SK-N-SH (cell line): ENCODE data around the gene PPARGC1A. TPM values are rescaled to one million over a fixed set of nuclear protein-coding genes. Genes with fewer than 3 reads are reported as not detected.
A peak's percentile ranks its signal among the peaks of the same experiment; 100 is the strongest.

Experiments used
- CTCF ChIA-PET: fragments of 300-600, 350-600 bp; formaldehyde crosslinking; extraction: SDS; loops from one replicate; lab custom pipeline; 2021; lab: Yijun Ruan, JAX
- POLR2A ChIA-PET: fragments of 350-600 bp; sonication (Branson Sonifier 250); formaldehyde crosslinking; extraction: SDS; loops from one replicate; lab custom pipeline; 2020; ENCODE audit warnings: antibody characterized with exemption, inconsistent platforms; lab: Yijun Ruan, JAX
- DNase-seq: peaks from one replicate; pipeline ENCODE4 v3.0.0; 2012
- H2AFZ ChIP-seq: fragments of 200-600 bp; sonication (generic); 2 replicates; pipeline ENCODE4 v1.8.1; 2016; ENCODE audit warnings: antibody characterized with exemption, mild to moderate bottlenecking, low read depth
- H3F3A ChIP-seq: fragments of 200-600 bp; sonication (generic); replicated peaks from 2 replicates; pipeline ENCODE3; 2016; ENCODE audit warnings: antibody characterized with exemption, mild to moderate bottlenecking; ENCODE audit not compliant: insufficient read depth
- H3K27ac ChIP-seq, 2 experiments: fragments of 200-500 bp in 1 of 2; fragments of 200-600 bp in 1 of 2; sonication (Bioruptor generic) in 1 of 2; sonication (generic), shearing (Covaris generic) in 1 of 2; 2 replicates each; pipeline versions ENCODE4 v1.5.1 to v1.6.1; 2014 to 2016; ENCODE audit warnings: low read depth in 2 of 2, inconsistent platforms in 1 of 2, low read length in 1 of 2, mild to moderate bottlenecking in 1 of 2, mixed read lengths in 1 of 2
- H3K27me3 ChIP-seq: fragments of 200-600 bp; sonication (generic), shearing (Covaris generic); 2 replicates; pipeline ENCODE4 v1.6.1; 2016; ENCODE audit warnings: mixed run types; ENCODE audit not compliant: insufficient read depth
- H3K36me3 ChIP-seq, 2 experiments: fragments of 200-500 bp in 1 of 2; fragments of 200-600 bp in 1 of 2; sonication (Bioruptor generic) in 1 of 2; sonication (generic) in 1 of 2; replicated peaks in 1 of 2; 2 replicates each; pipeline versions ENCODE3 to v1.5.1; 2014 to 2016; ENCODE audit warnings: low read length in 1 of 2, mild to moderate bottlenecking in 1 of 2; ENCODE audit not compliant: insufficient read depth in 2 of 2, control insufficient read depth in 1 of 2
- H3K4me1 ChIP-seq, 2 experiments: fragments of 200-500 bp in 1 of 2; fragments of 200-600 bp in 1 of 2; sonication (Bioruptor generic) in 1 of 2; sonication (generic), shearing (Covaris generic) in 1 of 2; 2 replicates each; pipeline versions ENCODE4 v1.5.1 to v1.6.1; 2014 to 2016; ENCODE audit warnings: low read depth in 1 of 2, low read length in 1 of 2, mixed run types in 1 of 2; ENCODE audit not compliant: insufficient read depth in 2 of 2, control insufficient read depth in 1 of 2
- H3K4me2 ChIP-seq: fragments of 200-600 bp; sonication (generic), shearing (Covaris generic); 2 replicates; pipeline ENCODE4 v1.6.1; 2017; ENCODE audit warnings: mixed run types
- H3K4me3 ChIP-seq, 2 experiments: fragments of 200-500 bp in 1 of 2; fragments of 200-600 bp in 1 of 2; sonication (Bioruptor generic) in 1 of 2; sonication (generic), shearing (Covaris generic) in 1 of 2; 2 replicates each; pipeline versions ENCODE4 v1.5.1 to v1.8.1; 2014 to 2016; ENCODE audit warnings: low read depth in 2 of 2, inconsistent platforms in 1 of 2, low read length in 1 of 2, mild to moderate bottlenecking in 1 of 2, mixed read lengths in 1 of 2, moderate library complexity in 1 of 2
- H3K79me2 ChIP-seq: fragments of 200-600 bp; sonication (generic); 2 replicates; pipeline ENCODE4 v1.8.1; 2017; ENCODE audit warnings: mild to moderate bottlenecking; ENCODE audit not compliant: insufficient read depth
- H3K9ac ChIP-seq: fragments of 200-600 bp; sonication (generic); 2 replicates; pipeline ENCODE4 v1.6.1; 2017; ENCODE audit warnings: mixed run types
- H3K9me2 ChIP-seq: fragments of 200-600 bp; sonication (generic); 2 replicates; pipeline ENCODE4 v1.6.1; 2017; ENCODE audit warnings: mixed run types
- H3K9me3 ChIP-seq: fragments of 200-600 bp; sonication (generic); 2 replicates; pipeline ENCODE4 v1.6.1; 2017; ENCODE audit warnings: mixed run types, mild to moderate bottlenecking, moderate library complexity
- H4K20me1 ChIP-seq: fragments of 200-600 bp; sonication (generic); 2 replicates; pipeline ENCODE4 v1.6.1; 2017; ENCODE audit warnings: mild to moderate bottlenecking, mixed run types; ENCODE audit not compliant: insufficient read depth
- CHD2 ChIP-seq: fragments of 150-350 bp; IDR thresholded peaks from 2 replicates; pipeline ENCODE4 v1.6.1; 2018; ENCODE audit warnings: low read length; ENCODE audit not compliant: partially characterized antibody
- ELF1 ChIP-seq: IDR thresholded peaks from 2 replicates; pipeline ENCODE4 v1.4.0; 2012
- EP300 ChIP-seq, 2 experiments: IDR thresholded peaks; 2 replicates each; pipeline versions ENCODE4 v1.4.0 to v1.6.1; 2012; ENCODE audit warnings: borderline replicate concordance in 1 of 2, low read depth in 1 of 2, low read length in 1 of 2
- FOSL2 ChIP-seq: IDR thresholded peaks from 2 replicates; pipeline ENCODE4 v1.4.0; 2012; ENCODE audit warnings: low read depth, mild to moderate bottlenecking, moderate library complexity, borderline replicate concordance
- FOXJ3 ChIP-seq: sonication (generic); formaldehyde crosslinking; IDR thresholded peaks from 2 replicates; pipeline ENCODE4 v1.5.1; 2020; ENCODE audit warnings: mild to moderate bottlenecking, missing genetic modification reagents
- FOXM1 ChIP-seq: IDR thresholded peaks from 2 replicates; pipeline ENCODE4 v1.4.0; 2012; ENCODE audit warnings: low read depth, mild to moderate bottlenecking
- GABPA ChIP-seq: IDR thresholded peaks from 2 replicates; pipeline ENCODE4 v1.4.0; 2012; ENCODE audit warnings: low read depth, mild to moderate bottlenecking
- GATA2 ChIP-seq: sonication (generic); formaldehyde crosslinking; IDR thresholded peaks from 2 replicates; pipeline ENCODE4 v1.5.0; 2020; ENCODE audit warnings: mild to moderate bottlenecking, missing genetic modification reagents
- MAX ChIP-seq: IDR thresholded peaks from 2 replicates; pipeline ENCODE4 v1.4.0; 2012; ENCODE audit warnings: low read depth
- MXI1 ChIP-seq: IDR thresholded peaks from 2 replicates; pipeline ENCODE4 v1.6.1; 2012; ENCODE audit warnings: mild to moderate bottlenecking, low read depth, low read length, improper control_type of control experiment
- NFIC ChIP-seq: IDR thresholded peaks from 2 replicates; pipeline ENCODE4 v1.4.0; 2012; ENCODE audit warnings: borderline replicate concordance
- RAD21 ChIP-seq: IDR thresholded peaks from 2 replicates; pipeline ENCODE4 v1.6.1; 2012; ENCODE audit warnings: mild to moderate bottlenecking, low read length
- SIN3A ChIP-seq: IDR thresholded peaks from 2 replicates; pipeline ENCODE4 v1.6.1; 2012; ENCODE audit warnings: low read depth, mild to moderate bottlenecking, low read length, moderate library complexity, borderline replicate concordance
- SMC3 ChIP-seq: IDR thresholded peaks from 2 replicates; pipeline ENCODE4 v1.6.1; 2012; ENCODE audit warnings: low read depth, low read length, improper control_type of control experiment
- TAF1 ChIP-seq: IDR thresholded peaks from 2 replicates; pipeline ENCODE4 v1.6.1; 2012; ENCODE audit warnings: low read depth, mild to moderate bottlenecking, low read length, moderate library complexity, borderline replicate concordance
- ZBTB33 ChIP-seq: IDR thresholded peaks from 2 replicates; pipeline ENCODE4 v1.4.0; 2012; ENCODE audit warnings: low read depth, borderline replicate concordance
- WGBS: methylation state at CpG from one replicate; pipeline ENCODE4 v1.1.6; 2017; ENCODE audit warnings: low lambda C conversion rate; 5-methylcytosine and 5-hydroxymethylcytosine counted together
- polyA plus RNA-seq, 3 experiments: library from polyadenylated mRNA; depleted of rRNA; stranded (reverse); fragments of >200 nt; gene quantifications; 2 replicates each; pipeline ENCODE4 v1.2.3, GENCODE V29; 2012
- TF ChIP-seq, protein P1 (sequence below): IDR thresholded peaks from 2 replicates; pipeline ENCODE4 v1.4.0; 2012; ENCODE audit warnings: low read depth, borderline replicate concordance
- TF ChIP-seq, protein P2 (sequence below): IDR thresholded peaks from 2 replicates; pipeline ENCODE4; 2012
- TF ChIP-seq, protein P3 (sequence below): IDR thresholded peaks from 2 replicates; pipeline ENCODE4 v1.6.1; 2012; ENCODE audit warnings: mild to moderate bottlenecking, low read depth, low read length, moderate library complexity
- TF ChIP-seq, protein P4 (sequence below): fragments of 200-600 bp; sonication (generic); IDR thresholded peaks from 2 replicates; pipeline ENCODE4 v1.6.1; 2017; ENCODE audit warnings: antibody characterized with exemption, mild to moderate bottlenecking, moderate library complexity

Gene PPARGC1A
- polyA plus RNA-seq, 1 of the 3 experiments (the other 2 are of a cell fraction) = 0.07 TPM

DNA sequence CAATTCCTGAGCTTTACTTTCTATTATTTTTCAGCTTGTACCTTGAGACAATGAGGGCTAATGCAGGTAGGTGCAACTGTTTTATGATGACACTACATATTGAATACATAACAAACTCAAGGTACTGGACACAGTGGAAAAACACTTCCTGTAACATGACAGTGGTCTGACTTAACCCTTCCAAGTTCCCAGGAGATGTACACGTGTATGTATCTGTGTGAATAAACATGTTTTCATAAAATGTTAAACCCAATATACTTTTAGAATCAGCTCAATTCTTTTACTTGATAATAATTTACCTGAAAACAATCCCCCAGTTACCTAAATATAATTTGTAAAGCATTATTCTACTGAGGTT is 1.2 kb upstream of the PPARGC1A start (continued):
- TF ChIP-seq MAX (no peak), ZBTB33 (no peak), SMC3 (no peak)
- TF ChIP-seq, protein P1, sequence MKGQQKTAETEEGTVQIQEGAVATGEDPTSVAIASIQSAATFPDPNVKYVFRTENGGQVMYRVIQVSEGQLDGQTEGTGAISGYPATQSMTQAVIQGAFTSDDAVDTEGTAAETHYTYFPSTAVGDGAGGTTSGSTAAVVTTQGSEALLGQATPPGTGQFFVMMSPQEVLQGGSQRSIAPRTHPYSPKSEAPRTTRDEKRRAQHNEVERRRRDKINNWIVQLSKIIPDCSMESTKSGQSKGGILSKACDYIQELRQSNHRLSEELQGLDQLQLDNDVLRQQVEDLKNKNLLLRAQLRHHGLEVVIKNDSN = no peak
- TF ChIP-seq, all 33 proteins: peak for 0

DNA sequence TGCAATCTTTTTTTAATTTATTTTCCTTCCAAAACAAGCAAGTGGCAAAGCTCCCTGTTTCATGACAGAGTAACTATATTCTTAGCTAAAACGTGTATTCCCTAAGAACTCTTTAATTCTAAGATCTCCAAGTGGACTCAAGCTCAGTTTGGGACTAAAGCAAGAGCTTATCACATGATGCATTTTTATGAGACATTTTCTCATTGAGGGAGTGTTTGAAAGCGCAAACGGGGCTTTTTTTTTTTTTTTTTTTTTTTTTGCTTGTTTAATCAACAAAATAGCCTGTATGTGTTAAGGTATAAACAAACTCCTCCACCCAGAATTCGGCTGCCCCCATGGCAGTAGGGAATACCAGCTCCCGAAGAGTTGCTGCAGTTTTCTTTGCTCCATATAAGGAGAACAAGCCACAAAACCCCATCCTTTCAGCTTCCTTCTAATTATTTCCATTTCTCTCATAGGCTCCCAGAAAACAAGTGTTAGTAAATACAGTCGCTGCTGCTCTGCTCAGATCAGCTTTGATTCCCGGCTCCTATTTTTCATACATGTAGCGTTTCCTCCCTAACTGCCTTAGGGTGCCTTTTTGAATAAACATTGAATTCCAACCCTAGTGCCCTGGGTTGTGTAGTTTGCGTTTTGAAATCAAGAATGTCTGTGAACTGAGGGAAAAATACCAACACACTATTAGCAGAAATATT is 669 bp upstream of the PPARGC1A start:
- POLR2A ChIA-PET = no interaction called here
- H3K9me2 ChIP-seq = no peaks in the 10 kb centered on the region
- no peak overlapping the region for H3K27ac ChIP-seq
- WGBS = 4% methylated on average over 9 of the region's 9 CpGs
- DNase-seq = no peak
- no peaks in the 10 kb centered on the region for H3K27me3 ChIP-seq
- no peak overlapping the region for H3K9ac ChIP-seq
- H3K4me3 ChIP-seq = peak overlapping the region in 1 of 2 experiments; percentile 0; a peak in 1 of 4 replicates
- H3K36me3 ChIP-seq = no peaks in the 10 kb centered on the region
- no peaks in the 10 kb centered on the region for H3K79me2 ChIP-seq
- H3F3A ChIP-seq = no peaks in the 10 kb centered on the region
- H4K20me1 ChIP-seq = no peaks in the 10 kb centered on the region
- CTCF ChIA-PET = interaction anchor here (0.9 to 2.2 kb wide), 4 partner anchors 9 to 24 kb away, joined by 3 to 7 read pairs (median 4); no protein-coding TSS in a partner anchor
- TF ChIP-seq CHD2 (no peak), TAF1 (no peak), FOSL2 (no peak), MXI1 (no peak), EP300 (IDR thresholded peaks at IDR 0.05; ENCODE audit: borderline replicate concordance in 1 of 2, low read depth in 1 of 2, low read length in 1 of 2) (no peak), RAD21 (no peak), GABPA (no peak), GATA2 (CRISPR knock-in tag) (no peak), ELF1 (no peak), NFIC (no peak), FOXJ3 (no peak), SIN3A (no peak), FOXM1 (no peak)
- TF ChIP-seq, protein P2, sequence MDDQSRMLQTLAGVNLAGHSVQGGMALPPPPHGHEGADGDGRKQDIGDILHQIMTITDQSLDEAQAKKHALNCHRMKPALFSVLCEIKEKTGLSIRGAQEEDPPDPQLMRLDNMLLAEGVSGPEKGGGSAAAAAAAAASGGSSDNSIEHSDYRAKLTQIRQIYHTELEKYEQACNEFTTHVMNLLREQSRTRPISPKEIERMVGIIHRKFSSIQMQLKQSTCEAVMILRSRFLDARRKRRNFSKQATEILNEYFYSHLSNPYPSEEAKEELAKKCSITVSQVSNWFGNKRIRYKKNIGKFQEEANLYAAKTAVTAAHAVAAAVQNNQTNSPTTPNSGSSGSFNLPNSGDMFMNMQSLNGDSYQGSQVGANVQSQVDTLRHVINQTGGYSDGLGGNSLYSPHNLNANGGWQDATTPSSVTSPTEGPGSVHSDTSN = no peak
- TF ChIP-seq, protein P3, sequence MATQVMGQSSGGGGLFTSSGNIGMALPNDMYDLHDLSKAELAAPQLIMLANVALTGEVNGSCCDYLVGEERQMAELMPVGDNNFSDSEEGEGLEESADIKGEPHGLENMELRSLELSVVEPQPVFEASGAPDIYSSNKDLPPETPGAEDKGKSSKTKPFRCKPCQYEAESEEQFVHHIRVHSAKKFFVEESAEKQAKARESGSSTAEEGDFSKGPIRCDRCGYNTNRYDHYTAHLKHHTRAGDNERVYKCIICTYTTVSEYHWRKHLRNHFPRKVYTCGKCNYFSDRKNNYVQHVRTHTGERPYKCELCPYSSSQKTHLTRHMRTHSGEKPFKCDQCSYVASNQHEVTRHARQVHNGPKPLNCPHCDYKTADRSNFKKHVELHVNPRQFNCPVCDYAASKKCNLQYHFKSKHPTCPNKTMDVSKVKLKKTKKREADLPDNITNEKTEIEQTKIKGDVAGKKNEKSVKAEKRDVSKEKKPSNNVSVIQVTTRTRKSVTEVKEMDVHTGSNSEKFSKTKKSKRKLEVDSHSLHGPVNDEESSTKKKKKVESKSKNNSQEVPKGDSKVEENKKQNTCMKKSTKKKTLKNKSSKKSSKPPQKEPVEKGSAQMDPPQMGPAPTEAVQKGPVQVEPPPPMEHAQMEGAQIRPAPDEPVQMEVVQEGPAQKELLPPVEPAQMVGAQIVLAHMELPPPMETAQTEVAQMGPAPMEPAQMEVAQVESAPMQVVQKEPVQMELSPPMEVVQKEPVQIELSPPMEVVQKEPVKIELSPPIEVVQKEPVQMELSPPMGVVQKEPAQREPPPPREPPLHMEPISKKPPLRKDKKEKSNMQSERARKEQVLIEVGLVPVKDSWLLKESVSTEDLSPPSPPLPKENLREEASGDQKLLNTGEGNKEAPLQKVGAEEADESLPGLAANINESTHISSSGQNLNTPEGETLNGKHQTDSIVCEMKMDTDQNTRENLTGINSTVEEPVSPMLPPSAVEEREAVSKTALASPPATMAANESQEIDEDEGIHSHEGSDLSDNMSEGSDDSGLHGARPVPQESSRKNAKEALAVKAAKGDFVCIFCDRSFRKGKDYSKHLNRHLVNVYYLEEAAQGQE = no peak
- TF ChIP-seq, protein P4, sequence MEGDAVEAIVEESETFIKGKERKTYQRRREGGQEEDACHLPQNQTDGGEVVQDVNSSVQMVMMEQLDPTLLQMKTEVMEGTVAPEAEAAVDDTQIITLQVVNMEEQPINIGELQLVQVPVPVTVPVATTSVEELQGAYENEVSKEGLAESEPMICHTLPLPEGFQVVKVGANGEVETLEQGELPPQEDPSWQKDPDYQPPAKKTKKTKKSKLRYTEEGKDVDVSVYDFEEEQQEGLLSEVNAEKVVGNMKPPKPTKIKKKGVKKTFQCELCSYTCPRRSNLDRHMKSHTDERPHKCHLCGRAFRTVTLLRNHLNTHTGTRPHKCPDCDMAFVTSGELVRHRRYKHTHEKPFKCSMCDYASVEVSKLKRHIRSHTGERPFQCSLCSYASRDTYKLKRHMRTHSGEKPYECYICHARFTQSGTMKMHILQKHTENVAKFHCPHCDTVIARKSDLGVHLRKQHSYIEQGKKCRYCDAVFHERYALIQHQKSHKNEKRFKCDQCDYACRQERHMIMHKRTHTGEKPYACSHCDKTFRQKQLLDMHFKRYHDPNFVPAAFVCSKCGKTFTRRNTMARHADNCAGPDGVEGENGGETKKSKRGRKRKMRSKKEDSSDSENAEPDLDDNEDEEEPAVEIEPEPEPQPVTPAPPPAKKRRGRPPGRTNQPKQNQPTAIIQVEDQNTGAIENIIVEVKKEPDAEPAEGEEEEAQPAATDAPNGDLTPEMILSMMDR = no peak
- H3K4me2 ChIP-seq = peak overlapping the region; percentile 85; the same call in 1 of the 2 replicates
- H3K4me1 ChIP-seq = peaks cover 0 to 34% of the 10 kb centered on the region in 2 experiments; a peak in 2 of 4 replicates
- H2AFZ ChIP-seq = no peak overlapping the region
- H3K9me3 ChIP-seq = no peaks in the 10 kb centered on the region
